ENCODE results near the gene TM4SF1. TPM values are rescaled to one million over a fixed set of nuclear protein-coding genes. Genes with fewer than 3 reads are reported as not detected.

TM4SF1 gene
- total and polyA plus RNA-seq, 2 donors (not counting 3 experiments of a cell fraction or from before 2014, with no cell fraction given) = 559 to 1,407 TPM

DNA sequence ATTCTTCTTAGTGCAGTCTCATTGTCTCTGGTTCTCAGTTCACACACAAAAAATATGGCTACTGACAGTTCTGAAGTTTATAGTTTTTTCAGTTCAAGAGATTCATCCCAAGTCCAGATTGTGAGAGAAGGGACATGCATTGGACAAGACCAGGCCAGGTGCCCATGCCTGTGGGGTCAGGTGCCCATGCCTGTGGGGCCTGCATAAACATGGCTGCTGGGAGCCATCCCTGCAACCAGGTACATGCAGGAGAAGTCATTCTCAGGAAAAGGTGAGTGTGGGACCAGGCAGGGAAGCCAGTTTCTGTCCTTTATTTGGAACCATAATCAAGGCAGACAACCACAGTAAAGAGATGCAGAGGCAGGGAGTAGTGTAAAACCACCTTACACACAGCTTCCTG lies 6.3 kb upstream of the TM4SF1 start:
- CTCF ChIA-PET = interaction anchor here (1.0 to 1.5 kb wide), 2 partner anchors 97 to 428 kb away, joined by 3 to 5 read pairs; no protein-coding TSS in a partner anchor
- Histone ChIP-seq H3K79me2 (ENCODE audit: control insufficient read depth, insufficient read depth, low read length) (no peaks in the 10 kb centered on the region), H3K27ac (ENCODE audit: insufficient read depth, low read depth, low read length) (no peak overlapping the region), H3K4me1 (ENCODE audit: control insufficient read depth, extremely low read depth, insufficient read depth, low read length) (peaks cover 31% of the 10 kb centered on the region), H3K9me1 (replicated peaks; ENCODE audit: control insufficient read depth, extremely low read depth, insufficient read depth, low read length) (no peaks in the 10 kb centered on the region), H2AFZ (ENCODE audit: low read depth, low read length) (no peak overlapping the region), H3K36me3 (ENCODE audit: control insufficient read depth in 2 of 2, extremely low read depth in 1 of 2, insufficient read depth in 2 of 2, low read length in 2 of 2) (no peaks in the 10 kb centered on the region), H3K9ac (replicated peaks; ENCODE audit: extremely low read depth, insufficient read depth, low read length) (no peak overlapping the region), H3K4me2 (ENCODE audit: insufficient read depth, low read length) (no peak overlapping the region), H3K4me3 (replicated peaks in 1 of 3; ENCODE audit: insufficient read depth in 1 of 3, low read depth in 1 of 3, low read length in 3 of 3) (no peak overlapping the region), H3K9me3 (replicated peaks; ENCODE audit: control insufficient read depth, insufficient read depth, low read length) (no peaks in the 10 kb centered on the region), H4K20me1 (replicated peaks; ENCODE audit: control insufficient read depth, extremely low read depth, insufficient read depth, low read length) (no peaks in the 10 kb centered on the region), H3K27me3 (ENCODE audit: control insufficient read depth in 2 of 2, insufficient read depth in 2 of 2, low read length in 2 of 2) (no peaks in the 10 kb centered on the region)
- BruUV-seq (replicated peaks) = no TSS peak
- FAIRE-seq = no peak
- intact Hi-C loops (cut with micrococcal nuclease) = no loop called here
- DNase-seq (ENCODE audit: low read depth, low spot score) = no peak
- dilution Hi-C loops (cut with MboI; ENCODE audit: extremely low pct_ligation_motif_present, low sequenced_read_pairs) = no loop called here
- POLR2A ChIA-PET = no interaction called here
- no peak for TF ChIP-seq GATA2 (IDR thresholded peaks at IDR 0.05; ENCODE audit: insufficient read depth, insufficient read length, low read depth, low read length)
- no peak for TF ChIP-seq JUN (IDR thresholded peaks at IDR 0.05; ENCODE audit: borderline replicate concordance, insufficient read depth, insufficient read length, low read depth)
- no peak for TF ChIP-seq POLR2AphosphoS5 (IDR thresholded peaks at IDR 0.05; ENCODE audit: insufficient read depth, low read depth, low read length)
- no peak for TF ChIP-seq MYC (IDR thresholded peaks at IDR 0.05; ENCODE audit: low read depth, low read length)
- no peak for TF ChIP-seq FOS (IDR thresholded peaks at IDR 0.05; ENCODE audit: borderline replicate concordance, insufficient read depth, low read length)
- TF ChIP-seq POLR2A (IDR thresholded peaks at IDR 0.05; ENCODE audit: low read depth, low read length) = no peak
- no peak for TF ChIP-seq CTCF (IDR thresholded peaks at IDR 0.05; ENCODE audit: extremely low read depth in 1 of 2, insufficient read depth in 1 of 2, low read depth in 1 of 2, low read length in 2 of 2)
- no peak for TF ChIP-seq EZH2 (IDR thresholded peaks at IDR 0.05; ENCODE audit: borderline replicate concordance, low read depth, low read length, severe bottlenecking)
- TF ChIP-seq, protein P1, sequence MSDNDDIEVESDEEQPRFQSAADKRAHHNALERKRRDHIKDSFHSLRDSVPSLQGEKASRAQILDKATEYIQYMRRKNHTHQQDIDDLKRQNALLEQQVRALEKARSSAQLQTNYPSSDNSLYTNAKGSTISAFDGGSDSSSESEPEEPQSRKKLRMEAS (IDR thresholded peaks at IDR 0.05; ENCODE audit: insufficient read depth, insufficient read length) = no peak

Measured in endothelial cell of umbilical vein (primary cell).